Stimulated activated naive B cell treated with anti-CD40 and anti-IgM and Interleukin-4, amounts not matched to agents 10 μg/mL and 1 μg/mL and 100 μg/mL, for 72 hours (primary cell): ENCODE results near the gene EHMT2.
"Not testable (repeated sequence)": the region's sequence is repeated elsewhere in the genome, so short reads cannot be mapped to it uniquely, and the experiment has no call there.

Experiments used
- ATAC-seq, 2 donors: fragments of 150-1000 bp; cut with Tn5 transposase; replicated peaks; 2 replicates each; pipeline ENCODE4 v1.10.0; 2021; ENCODE audit warnings: moderate library complexity in 1 of 2
- DNase-seq: peaks from one replicate; pipeline ENCODE4 v3.0.0; 2021
- H3K27ac Mint-ChIP-seq: one replicate; pipeline ENCODE4 v1.8.0; 2022; ENCODE audit warnings: mild to moderate bottlenecking, mixed read lengths
- H3K27me3 Mint-ChIP-seq, 2 donors: one replicate each; pipeline ENCODE4 v1.8.0; 2022; ENCODE audit warnings: mixed read lengths in 2 of 2
- H3K36me3 Mint-ChIP-seq, 2 donors: one replicate each; pipeline ENCODE4 v1.8.0; 2022; ENCODE audit warnings: mixed read lengths in 2 of 2, mild to moderate bottlenecking in 1 of 2
- H3K4me1 Mint-ChIP-seq, 2 donors: one replicate each; pipeline ENCODE4 v1.8.0; 2022; ENCODE audit warnings: mixed read lengths in 2 of 2, mild to moderate bottlenecking in 1 of 2
- H3K4me3 Mint-ChIP-seq, 2 donors: one replicate each; pipeline ENCODE4 v1.8.0; 2022; ENCODE audit warnings: mild to moderate bottlenecking in 2 of 2, mixed read lengths in 2 of 2, moderate library complexity in 1 of 2
- H3K9me3 Mint-ChIP-seq, 2 donors: one replicate each; pipeline ENCODE4 v1.8.0; 2022; ENCODE audit warnings: mixed read lengths in 2 of 2, mild to moderate bottlenecking in 1 of 2

EHMT2 gene

DNA sequence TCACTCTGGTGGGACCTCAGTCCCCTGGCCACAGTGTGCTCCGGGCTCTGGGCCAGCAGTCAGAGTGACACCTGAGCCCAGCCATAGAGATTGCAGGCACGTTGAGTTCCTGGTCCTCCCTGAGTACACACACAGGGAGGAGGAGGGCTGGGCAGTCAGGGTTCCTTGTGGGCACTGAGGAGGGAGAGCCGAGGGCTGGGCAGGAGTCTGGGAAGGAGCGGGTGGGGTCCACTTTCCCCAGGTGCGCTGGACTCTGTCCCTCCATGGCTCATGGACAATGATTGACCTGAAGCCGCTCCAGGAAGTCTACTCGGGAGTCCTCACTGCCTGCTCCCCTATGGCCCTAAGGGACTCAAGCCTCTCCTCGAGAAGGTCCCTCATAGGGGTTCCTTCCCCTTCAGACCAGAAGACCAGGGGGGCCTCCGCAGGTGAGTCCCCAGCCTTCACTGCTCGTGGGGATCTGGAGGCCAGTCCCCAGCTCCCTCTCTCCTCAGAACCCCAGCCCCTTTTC, 19.8 kb downstream of the EHMT2 start:
- H3K27ac Mint-ChIP-seq: no peak overlapping the region
- no peak for DNase-seq
- no peak overlapping the region for H3K4me3 Mint-ChIP-seq
- no peaks in the 10 kb centered on the region for H3K9me3 Mint-ChIP-seq
- peaks cover 27 to 33% of the 10 kb centered on the region in 2 donors for H3K36me3 Mint-ChIP-seq
- H3K27me3 Mint-ChIP-seq: no peaks in the 10 kb centered on the region
- peak in 1 of 2 donors; percentile 8 for ATAC-seq
- peaks cover 0 to 1% of the 10 kb centered on the region in 2 donors for H3K4me1 Mint-ChIP-seq

DNA sequence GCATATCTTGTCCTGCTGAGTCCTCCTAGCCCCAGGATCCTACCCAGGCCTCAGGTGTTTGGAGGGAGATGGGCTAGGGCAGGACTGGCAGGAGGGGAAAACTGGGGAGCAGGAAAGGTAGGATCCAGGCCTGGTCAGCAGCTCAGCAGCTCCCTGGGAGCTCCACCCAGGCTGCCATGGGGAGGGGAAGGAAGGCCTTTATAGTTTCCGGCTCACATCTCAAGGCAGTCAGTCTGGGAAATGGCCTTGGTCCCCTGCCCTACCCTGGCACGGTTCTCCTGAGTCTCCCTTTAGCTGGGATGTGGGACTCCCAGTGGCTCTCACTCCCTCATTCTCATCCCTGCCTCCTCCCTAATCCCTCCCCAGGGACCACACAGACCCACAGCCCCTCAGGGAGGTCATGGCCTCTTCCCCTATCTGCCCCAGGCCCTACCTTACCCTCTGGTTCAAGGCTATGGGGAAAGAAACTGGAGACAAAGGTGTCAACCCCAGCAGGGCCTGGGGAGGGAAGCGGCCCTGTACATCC, 20.3 kb downstream of the EHMT2 start:
- no peak for ATAC-seq
- DNase-seq: no peak
- H3K27me3 Mint-ChIP-seq: no peaks in the 10 kb centered on the region
- H3K36me3 Mint-ChIP-seq: peaks cover 23 to 28% of the 10 kb centered on the region in 2 donors
- no peak overlapping the region for H3K27ac Mint-ChIP-seq
- no peaks in the 10 kb centered on the region for H3K9me3 Mint-ChIP-seq
- H3K4me1 Mint-ChIP-seq: peaks cover 0 to 1% of the 10 kb centered on the region in 2 donors
- no peak overlapping the region for H3K4me3 Mint-ChIP-seq

DNA sequence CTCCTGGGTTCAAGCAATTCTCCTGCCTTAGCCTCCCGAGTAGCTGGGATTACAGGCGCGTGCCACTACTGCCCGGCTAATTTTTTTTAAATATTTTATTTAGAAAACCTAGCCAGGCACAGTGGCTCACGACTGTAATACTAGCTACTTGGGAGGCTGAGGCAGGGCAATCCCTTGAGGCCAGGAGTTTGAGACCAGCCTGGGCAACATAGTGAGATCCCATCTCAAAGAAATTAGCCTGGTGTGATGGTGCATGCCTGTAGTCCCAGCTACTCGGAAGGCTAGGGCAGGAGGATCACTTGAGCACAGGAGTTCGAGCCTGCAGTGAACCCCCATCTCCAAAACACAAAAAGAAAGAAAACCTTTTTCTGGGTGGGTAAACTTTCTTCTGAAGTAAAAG, 21.1 kb downstream of the EHMT2 start:
- Mint-ChIP-seq H3K27ac (no peak overlapping the region), H3K36me3 (peaks cover 18 to 21% of the 10 kb centered on the region in 2 donors)
- DNase-seq: no peak

DNA sequence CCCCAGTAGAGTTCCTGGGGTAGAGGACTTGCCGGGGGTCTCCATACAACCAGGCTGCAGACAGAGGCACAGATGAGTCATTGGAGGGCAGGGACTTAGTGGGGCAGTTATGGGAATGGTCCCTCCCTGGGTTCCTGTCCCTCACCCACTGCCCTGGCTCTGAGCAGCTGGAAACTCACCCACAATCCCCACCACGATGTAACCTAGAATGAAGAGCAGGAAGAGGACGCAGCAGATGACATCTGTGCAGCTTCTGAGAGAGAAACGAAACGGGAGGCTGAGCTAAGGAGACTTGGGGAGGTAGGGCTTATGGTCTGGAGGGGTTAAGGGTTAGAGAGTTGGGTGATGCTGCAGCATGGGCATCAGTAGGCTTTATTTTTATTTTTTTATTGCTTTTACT, 21.6 kb downstream of the EHMT2 start:
- Mint-ChIP-seq H3K27ac (no peak overlapping the region), H3K4me1 (no peaks in the 10 kb centered on the region), H3K4me3 (no peak overlapping the region), H3K36me3 (peaks cover 14 to 16% of the 10 kb centered on the region in 2 donors), H3K9me3 (no peaks in the 10 kb centered on the region), H3K27me3 (peaks cover 4 to 6% of the 10 kb centered on the region in 2 donors)
- no peak for DNase-seq
- no peak for ATAC-seq

More for the DNA sequence above, 21.1 kb downstream of the EHMT2 start:
- no peak for ATAC-seq
- no peak overlapping the region for H3K4me3 Mint-ChIP-seq
- peaks cover 0 to 1% of the 10 kb centered on the region in 2 donors for H3K4me1 Mint-ChIP-seq
- peaks cover 4 to 6% of the 10 kb centered on the region in 2 donors for H3K27me3 Mint-ChIP-seq
- H3K9me3 Mint-ChIP-seq: no peaks in the 10 kb centered on the region

DNA sequence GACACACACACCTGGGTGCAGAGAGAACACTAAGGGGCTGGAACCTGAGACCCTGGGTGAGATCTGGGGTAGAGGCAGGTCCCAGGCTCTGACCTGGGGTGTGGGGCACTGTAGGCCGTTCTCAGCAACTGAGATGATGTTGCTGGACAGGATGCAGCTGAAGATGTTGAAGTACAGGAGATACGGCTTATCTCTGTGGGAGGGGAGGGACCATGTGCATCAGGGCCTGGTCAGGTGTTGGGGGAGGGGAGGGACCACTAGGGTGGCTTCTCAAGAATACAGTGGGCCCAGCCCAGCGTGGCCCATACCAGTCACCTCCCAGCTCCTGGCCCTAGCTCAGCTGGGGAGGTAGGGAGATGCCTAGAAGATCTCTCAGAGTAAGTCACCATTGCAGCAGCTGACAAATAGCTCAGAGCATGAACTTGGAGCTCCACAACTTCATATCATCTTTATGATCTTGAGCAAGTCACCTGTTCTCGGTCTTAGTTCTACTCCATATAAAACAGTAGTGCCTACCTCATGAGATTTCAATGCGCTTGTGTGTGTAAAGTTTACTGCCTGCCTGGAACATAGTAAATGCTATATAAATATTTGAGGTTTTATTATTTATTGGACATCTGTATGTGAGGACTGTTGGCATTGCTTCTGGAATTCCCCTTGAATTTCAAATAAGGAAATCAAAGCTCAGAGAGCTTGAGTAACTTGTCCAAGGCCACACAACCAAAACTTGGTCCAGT, 22.5 kb downstream of the EHMT2 start:
- H3K36me3 Mint-ChIP-seq: peaks cover 10 to 11% of the 10 kb centered on the region in 2 donors
- no peak overlapping the region for H3K4me3 Mint-ChIP-seq
- H3K27me3 Mint-ChIP-seq: peaks cover 4 to 6% of the 10 kb centered on the region in 2 donors
- H3K4me1 Mint-ChIP-seq: no peaks in the 10 kb centered on the region
- peak overlapping the region; percentile 20 for H3K27ac Mint-ChIP-seq
- ATAC-seq (no peak), DNase-seq (no peak)
- no peaks in the 10 kb centered on the region for H3K9me3 Mint-ChIP-seq

DNA sequence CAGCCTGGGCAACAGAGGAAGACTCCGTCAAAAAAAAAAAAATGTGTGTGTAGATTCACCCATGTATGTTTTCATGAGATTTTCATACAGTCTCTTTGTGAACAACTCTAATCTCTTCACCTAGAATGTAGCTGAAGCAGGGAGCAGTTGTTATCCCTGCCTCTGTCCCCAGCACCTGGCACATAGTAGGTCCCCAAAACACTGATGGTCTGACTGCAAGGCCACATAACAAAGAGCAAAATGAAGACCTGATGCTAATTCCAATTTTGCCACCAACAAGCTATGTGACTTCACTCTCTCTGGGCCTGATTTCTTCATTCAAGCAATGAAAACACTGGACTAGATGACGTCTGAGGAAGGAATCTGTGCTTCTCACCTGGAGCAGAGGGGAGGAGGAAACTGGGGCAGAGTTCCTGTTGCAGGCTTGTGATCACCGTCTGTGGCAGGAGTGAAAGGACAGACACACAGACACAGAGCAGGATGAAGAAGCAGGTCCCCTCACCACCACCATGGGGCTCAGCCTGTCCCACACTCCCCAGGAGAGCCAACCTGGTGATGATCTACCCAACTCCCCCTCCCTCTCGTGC, 23.3 kb downstream of the EHMT2 start:
- Mint-ChIP-seq H3K27ac (no peak overlapping the region), H3K36me3 (peaks cover 2 to 3% of the 10 kb centered on the region in 2 donors), H3K27me3 (peaks cover 6 to 7% of the 10 kb centered on the region in 2 donors), H3K9me3 (no peaks in the 10 kb centered on the region), H3K4me1 (no peaks in the 10 kb centered on the region), H3K4me3 (no peak overlapping the region)
- no peak for DNase-seq
- no peak for ATAC-seq

DNA sequence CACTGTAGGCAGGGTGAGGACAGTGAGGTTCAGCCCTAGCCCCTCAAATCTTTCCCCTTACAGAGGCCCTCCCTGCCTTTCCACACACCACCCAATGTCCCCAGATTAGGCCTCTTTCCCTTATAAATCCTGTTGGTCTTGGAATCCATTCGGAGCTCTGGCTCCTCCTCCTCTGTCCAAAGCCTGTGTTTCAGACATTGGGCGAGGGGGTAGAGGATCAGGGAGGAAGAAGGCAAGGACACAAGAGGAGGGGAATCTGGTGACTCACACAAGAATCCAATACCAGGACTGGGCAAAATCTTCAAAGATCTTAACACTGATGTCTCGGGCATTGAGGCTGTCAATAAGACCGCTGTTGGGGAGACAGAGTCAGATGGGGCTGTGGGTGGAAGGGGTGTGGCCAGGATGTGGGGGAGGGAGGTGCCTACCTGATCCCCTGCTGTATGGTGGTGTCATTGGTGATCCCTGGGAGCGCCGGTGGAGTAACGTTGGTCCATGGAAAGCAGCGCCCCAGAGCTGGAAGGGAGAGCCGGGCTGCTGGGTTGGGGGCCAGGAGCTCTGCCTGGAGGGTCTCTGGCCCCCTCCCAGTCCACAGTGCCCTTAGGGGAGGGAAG, 26.3 kb downstream of the EHMT2 start:
- peak overlapping the region; percentile 25 for H3K27ac Mint-ChIP-seq
- ATAC-seq (no peak), DNase-seq (no peak)
- peaks cover 6 to 11% of the 10 kb centered on the region in 2 donors for H3K27me3 Mint-ChIP-seq
- H3K4me1 Mint-ChIP-seq: no peaks in the 10 kb centered on the region
- H3K4me3 Mint-ChIP-seq: no peak overlapping the region
- H3K9me3 Mint-ChIP-seq: no peaks in the 10 kb centered on the region
- no peaks in the 10 kb centered on the region for H3K36me3 Mint-ChIP-seq

DNA sequence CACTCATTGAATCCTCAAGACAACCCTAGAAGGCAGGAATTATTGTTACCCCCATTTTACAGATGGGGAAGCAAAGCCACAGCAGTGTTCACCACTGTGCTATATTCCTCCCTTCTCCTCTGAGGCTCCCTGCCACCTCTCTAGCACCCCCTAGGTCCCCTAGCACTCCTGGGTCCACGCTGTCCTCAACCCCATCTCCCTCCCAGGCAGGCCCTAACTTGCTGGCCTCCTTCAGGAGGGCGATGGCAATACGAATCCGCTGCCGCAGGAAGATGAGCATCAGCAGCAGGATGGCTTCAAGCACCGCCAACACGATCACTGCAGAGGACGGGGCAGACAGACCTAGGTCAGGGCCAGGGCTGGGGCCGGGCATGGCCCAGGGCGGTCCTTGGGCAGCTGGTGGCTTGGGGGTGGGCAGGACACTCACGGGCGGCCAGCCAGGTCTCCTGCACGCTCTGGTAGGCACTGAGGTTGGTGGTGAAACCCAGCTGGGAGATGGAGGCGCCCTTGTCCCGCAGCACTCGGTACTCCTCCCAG, 27.0 kb downstream of the EHMT2 start:
- H3K4me3 Mint-ChIP-seq: no peak overlapping the region
- DNase-seq (no peak), ATAC-seq (peak in 1 of 2 donors; percentile 41)
- no peaks in the 10 kb centered on the region for H3K9me3 Mint-ChIP-seq
- no peak overlapping the region for H3K27ac Mint-ChIP-seq
- H3K36me3 Mint-ChIP-seq: no peaks in the 10 kb centered on the region
- H3K4me1 Mint-ChIP-seq: no peaks in the 10 kb centered on the region
- peaks cover 6 to 11% of the 10 kb centered on the region in 2 donors for H3K27me3 Mint-ChIP-seq

DNA sequence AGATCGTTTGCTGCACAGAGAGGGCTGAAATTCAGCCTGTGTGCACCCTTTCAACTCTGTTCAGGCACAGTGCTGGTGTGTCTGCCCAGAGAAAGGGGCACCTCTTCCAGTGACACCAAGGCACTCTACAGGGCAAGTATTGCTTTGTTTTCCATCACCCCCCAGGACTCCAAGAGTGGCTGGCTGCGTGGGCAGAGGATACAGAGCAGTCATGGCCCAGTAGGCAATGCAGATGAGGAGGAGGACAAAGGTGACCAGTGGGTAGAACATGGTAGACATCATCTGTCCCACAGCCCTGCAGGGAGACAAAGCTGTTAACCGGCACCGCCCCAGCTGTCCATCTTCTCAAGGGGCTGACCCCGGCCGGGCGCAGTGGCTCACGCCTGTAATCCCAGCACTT, 28.2 kb downstream of the EHMT2 start:
- Mint-ChIP-seq H3K27ac (no peak overlapping the region), H3K4me1 (peaks cover 4 to 9% of the 10 kb centered on the region in 2 donors), H3K27me3 (peaks cover 6 to 11% of the 10 kb centered on the region in 2 donors), H3K9me3 (no peaks in the 10 kb centered on the region), H3K4me3 (no peak overlapping the region), H3K36me3 (no peaks in the 10 kb centered on the region)
- DNase-seq (no peak), ATAC-seq (no peak)

DNA sequence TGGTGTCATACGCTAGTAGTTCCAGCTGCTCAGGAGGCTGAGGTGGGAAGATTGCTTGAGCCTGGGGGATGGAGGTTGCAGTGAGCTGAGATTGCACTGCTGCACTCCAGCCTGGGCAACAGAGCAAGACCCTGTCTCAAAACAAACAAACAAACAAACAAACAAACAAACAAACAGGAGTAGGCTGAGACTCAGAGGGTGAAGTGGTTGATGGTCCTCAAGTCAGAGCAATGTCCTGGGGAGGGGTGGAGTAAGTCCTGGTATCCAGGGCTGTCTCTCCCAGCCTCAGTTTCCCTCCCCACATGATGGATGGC, 28.9 kb downstream of the EHMT2 start:
- not testable (repeated sequence) for H3K9me3 Mint-ChIP-seq, H3K27ac Mint-ChIP-seq, ATAC-seq, H3K4me3 Mint-ChIP-seq, H3K36me3 Mint-ChIP-seq, DNase-seq
- Mint-ChIP-seq H3K27me3 (peaks cover 6 to 11% of the 10 kb centered on the region in 2 donors), H3K4me1 (peaks cover 5 to 17% of the 10 kb centered on the region in 2 donors)

DNA sequence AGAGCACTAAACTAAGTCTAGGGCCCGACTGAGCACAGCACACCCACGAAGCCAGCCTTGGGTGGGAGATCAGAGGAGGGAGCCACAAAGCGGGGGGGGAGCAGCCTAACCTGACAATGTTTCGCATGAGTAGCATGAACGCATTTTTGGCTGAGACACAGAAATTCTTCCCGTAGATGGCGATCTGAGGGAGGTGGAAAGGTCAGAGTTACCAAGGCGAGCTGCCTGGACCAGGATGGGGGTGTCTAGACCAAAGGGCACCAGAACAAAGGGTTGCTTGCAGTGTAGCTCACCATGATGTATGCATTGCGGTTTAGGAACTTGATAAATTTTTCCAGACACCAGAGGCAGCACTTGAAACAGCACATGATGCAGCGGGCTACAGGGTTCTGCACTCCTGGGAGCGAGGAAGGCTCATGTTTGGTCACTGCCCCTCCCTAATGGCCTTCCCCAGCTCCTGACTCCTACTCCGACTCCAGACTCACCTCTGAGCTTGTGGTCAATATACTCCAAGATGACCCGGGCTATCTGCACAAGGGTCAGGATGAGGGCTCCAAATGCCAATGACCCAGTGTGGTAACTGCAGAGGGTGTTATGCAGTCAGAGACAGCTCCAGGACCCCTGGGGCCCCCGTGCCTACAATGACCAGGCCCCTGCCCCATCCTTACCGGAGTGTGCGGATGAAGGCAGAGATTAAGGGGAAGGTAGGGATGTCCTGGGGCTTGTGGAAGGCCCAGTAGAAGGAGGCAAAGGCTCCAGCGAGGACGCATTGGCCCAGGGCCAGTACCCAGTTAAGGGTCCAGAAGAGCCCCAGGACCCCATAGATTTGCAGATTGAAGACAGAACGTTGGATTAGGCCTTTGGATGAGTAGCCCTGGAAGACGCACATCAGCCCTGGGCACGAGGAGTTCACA, 32.0 kb downstream of the EHMT2 start:
- ATAC-seq: no peak
- H3K27ac Mint-ChIP-seq: peak overlapping the region; percentile 25
- peaks cover 4 to 13% of the 10 kb centered on the region in 2 donors for H3K36me3 Mint-ChIP-seq

DNA sequence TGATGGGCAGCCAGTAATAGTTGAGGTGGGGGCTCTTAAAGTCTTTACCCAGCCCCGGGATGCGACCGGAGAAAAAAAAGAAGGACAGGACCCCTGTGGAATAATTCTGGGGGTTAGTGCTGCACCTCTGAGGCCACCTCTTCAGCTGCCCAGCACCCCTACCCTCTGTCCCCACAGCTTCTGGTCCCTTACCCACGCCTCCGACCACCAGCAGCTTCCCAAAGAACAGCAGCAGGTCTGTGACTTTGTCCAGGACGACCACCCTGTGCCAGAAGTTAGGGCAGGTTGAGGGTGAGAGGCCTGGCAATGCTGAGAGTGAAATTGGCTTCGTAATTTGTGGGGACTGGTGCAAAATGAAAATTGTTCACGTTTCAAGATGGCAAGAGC, 32.7 kb downstream of the EHMT2 start:
- Mint-ChIP-seq H3K9me3 (no peaks in the 10 kb centered on the region), H3K36me3 (peaks cover 7 to 19% of the 10 kb centered on the region in 2 donors), H3K27me3 (peaks cover 0 to 6% of the 10 kb centered on the region in 2 donors), H3K4me1 (peaks cover 20 to 41% of the 10 kb centered on the region in 2 donors), H3K27ac (no peak overlapping the region), H3K4me3 (peak overlapping the region in 1 of 2 donors; percentile 94)
- DNase-seq: no peak
- no peak for ATAC-seq

More for the DNA sequence above, 32.0 kb downstream of the EHMT2 start:
- H3K9me3 Mint-ChIP-seq: no peaks in the 10 kb centered on the region
- H3K4me1 Mint-ChIP-seq: peaks cover 18 to 36% of the 10 kb centered on the region in 2 donors
- DNase-seq: no peak
- peaks cover 0 to 6% of the 10 kb centered on the region in 2 donors for H3K27me3 Mint-ChIP-seq
- H3K4me3 Mint-ChIP-seq: no peak overlapping the region

DNA sequence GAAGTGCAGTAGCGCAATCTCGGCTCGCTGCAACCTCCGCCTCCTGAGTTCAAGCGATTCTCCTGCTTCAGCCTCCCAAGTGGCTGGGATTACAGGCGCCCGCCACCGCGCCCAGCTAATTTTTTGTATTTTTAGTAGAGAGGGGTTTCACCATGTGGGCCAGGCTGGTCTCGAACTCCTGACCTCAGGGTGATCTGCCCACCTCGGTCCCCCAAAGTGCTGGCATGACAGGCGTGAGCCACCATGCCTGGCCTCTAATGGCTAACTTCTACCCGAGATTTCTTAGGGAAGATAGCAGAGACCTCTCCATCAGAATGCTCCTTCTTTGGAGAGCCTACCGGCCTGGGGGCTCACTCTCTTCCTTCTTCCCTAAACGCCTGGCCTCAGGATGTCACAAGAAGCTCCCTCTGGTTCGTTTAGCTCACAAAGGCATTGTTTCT, 33.4 kb downstream of the EHMT2 start:
- DNase-seq: not testable (repeated sequence)

More for the DNA sequence above, 33.4 kb downstream of the EHMT2 start:
- not testable (repeated sequence) for H3K9me3 Mint-ChIP-seq, ATAC-seq, H3K27me3 Mint-ChIP-seq
- H3K4me3 Mint-ChIP-seq: peak overlapping the region; percentile 94 to 96
- H3K4me1 Mint-ChIP-seq: peaks cover 20 to 42% of the 10 kb centered on the region in 2 donors
- peaks cover 14 to 26% of the 10 kb centered on the region in 2 donors for H3K36me3 Mint-ChIP-seq
- H3K27ac Mint-ChIP-seq: peak overlapping the region; percentile 97
